ENCODE measurements around the gene AKR7A2.

AKR7A2 gene

DNA sequence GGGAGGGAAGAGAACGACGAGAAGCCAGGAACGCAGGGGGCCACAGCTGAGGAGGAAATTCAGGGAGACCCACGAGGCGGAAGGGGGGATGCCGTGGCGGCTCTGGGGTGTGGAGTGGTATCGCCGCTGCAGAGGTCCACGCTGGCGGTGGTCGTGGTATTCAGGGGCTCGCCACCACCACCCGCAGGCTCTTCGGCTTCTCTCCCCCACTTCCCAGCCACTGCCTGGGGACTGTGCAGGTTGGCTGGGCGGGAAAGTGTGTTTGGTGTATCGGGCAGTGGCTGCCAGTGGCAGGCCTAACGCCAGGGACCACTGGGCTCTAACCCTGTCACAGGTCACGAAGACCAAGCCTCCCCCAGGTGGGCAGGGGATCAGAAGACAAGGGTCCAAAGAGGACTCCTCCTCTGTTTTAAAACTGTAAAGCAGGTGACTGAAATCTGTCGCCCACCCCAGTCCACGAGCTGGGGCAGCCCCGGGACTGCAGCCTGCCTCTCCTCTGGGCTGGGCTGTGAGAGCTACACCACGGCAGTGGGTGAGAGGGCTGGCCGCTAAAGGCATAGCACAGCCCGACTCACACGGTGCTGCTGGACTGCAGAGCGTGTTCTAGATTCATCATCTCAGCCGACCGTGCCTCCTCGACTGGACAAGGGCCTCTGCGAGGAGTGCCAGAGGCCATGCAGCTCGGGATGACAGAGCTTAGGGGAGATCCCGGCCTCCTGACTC, 31.1 kb upstream of the AKR7A2 start:
- no peak for DNase-seq

DNA sequence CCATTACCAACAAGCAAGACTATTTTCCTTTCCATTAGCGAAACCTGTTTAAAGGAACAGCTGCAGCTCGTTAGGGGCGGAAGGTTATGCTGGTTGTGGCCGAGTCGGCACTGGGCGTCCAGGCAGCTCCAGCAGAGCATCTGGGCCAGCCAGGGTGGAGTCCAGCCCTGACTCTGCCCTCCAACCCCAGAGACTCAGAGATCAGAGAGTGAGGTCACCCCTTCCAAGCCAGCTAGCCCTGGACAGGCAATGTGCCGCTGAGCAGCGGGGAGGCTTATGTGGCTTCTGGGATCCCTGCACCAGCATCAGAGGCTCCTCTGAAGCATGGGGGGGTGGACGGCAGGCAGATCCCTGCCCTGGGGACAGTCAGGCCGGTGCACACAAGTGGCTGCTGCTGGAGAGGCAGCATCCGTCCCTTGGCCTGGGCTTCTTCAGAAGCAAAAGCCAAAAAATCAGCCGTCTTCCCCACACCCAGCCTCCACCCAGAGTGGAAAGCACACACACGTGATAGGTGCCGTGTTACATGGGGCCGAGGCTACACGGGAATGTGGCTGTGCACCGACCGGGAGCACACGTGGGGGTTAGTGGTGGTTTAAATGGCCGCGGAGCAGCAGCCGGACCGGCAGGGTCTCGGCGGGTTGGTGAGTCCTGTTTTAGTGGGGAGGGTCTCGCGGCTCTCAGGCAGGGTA, 30.3 kb upstream of the AKR7A2 start:
- DNase-seq: no peak

DNA sequence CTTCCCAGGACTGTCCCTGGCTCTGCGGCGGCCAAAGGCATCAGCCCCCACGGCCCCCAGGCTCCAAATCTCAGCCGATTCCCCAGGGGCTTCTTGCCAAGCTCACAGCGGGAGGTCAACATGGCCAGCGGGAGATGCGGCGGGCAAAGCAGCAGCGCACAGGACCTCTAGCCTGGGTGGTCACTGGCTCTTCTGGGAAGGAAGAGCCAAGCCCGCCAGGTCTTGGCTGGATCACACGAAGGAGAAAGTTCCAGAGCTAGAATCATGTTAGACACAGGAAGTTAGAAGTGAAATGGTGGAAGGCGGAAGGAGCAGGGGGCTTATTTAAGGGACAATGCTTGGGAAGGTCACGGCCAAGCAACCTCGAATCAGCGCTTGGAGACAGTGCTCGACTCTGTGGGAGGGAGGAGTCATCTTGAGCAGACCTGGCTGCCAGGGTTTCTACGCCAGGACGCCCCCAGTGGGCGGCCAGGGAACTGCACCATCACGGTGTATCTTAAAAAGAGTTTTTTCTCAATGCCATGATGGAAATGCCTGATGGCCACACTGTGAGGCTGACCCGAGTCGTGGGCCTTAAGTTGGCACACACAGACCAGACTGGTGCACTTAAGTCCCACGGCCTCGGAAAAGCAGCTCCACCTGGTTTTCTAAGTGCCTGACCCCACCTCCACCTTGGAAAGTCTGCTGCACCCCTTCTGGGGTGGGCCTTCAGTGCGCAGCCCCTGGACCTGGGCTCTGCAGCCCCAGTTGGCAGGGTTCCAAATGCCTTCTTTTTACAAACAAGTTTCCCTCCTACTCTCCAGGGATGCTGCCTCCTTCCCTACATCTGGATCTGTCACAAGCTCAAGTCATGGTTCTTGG, 29.5 kb upstream of the AKR7A2 start:
- DNase-seq: peak; percentile 65

DNA sequence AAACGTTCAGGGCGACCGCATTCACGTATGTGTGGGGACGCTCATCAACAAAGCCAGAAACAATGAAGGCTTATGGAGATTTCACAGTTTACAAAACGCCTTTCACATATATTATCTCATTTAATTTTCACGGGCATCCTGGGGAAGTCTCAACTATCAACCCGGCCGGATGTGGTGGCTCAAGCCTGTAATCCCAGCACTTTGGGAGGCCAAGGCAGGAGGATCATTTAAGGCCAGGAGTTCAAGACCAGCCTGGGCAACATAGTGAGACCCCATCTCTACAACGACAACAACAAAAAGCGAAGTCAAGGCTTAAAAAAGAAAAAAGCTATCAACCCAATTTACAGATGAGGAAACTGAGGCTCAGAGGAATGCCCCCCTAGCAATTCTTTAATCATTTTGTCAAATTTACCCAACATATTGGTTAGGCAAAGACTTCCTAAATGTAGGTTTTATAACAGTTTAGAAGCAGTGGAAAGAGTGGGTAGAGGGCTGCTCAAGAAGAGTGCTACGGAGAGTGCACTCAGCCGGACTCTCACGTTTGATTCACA, 28.5 kb upstream of the AKR7A2 start:
- DNase-seq: no peak

DNA sequence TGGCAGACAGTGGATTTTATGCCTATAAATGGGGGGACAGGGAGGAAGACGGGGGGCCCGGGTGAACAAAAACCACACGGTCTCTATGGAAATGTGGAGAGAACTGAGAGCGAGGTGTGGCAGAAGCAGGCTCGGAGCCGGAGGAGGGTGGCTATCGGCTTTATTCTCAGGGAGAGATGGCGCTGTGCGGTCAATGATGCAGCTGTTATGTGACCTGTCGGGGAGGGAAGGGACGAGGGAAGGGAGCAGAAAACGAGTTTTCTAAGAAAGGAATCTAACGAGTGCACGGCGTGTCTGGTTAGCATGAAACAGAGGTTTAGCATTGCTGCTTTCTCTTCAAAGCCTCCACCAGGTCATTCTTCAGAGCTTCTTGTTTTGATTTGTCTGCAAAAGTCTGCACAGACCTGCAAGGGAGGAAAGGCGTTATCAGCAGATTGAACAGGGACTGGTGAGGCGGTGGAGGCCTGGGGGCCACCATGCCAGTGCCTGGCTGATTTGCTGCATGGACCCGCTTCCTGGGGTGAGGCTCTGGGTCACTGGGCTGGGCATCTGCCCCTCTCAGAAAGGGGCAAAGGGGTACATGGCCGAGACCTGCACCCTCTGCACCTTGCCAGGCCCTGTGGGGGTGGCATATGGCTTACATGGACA, 27.4 kb upstream of the AKR7A2 start:
- no peak for DNase-seq

DNA sequence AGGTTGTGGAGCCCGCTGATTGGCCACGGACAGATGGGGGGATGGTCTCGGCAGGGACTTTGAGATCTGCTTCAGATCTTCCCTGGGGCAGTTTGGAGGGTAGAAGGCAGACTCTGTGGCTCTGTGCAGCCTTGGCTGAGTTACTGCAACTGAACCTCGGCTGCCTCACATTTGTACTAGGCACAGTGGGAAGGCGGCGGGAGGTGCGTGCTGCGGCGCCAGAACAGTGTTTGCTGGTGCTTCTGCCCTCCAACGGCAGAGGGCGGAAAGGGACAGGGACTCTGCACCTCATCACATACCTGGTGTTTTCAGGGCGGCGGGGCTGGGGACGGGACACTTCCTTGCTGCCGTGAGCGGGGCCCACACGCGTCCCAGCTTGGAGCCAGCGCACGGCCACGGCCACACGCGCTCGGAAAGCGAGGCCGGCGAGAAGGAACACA, 26.4 kb upstream of the AKR7A2 start:
- DNase-seq: no peak

DNA sequence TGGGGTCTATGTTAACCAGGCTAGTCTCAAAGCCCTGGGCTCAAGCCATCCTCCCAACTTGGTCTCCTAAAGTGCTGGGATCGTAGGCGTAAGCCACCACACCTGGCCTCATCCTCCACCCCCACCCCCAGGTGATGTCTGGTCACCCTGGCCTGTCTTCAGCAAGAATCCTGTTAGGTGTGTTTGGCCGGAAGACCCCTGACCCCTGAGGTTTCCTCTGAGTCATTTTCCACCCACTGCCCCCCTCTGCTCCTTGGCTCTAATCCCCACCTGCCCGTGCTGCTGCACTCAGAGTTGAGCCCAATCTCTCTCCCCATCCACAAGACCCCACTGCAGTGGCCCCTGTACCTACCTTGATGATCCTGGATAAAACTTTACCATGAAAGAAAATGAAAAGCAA, 25.3 kb upstream of the AKR7A2 start:
- DNase-seq: no peak

DNA sequence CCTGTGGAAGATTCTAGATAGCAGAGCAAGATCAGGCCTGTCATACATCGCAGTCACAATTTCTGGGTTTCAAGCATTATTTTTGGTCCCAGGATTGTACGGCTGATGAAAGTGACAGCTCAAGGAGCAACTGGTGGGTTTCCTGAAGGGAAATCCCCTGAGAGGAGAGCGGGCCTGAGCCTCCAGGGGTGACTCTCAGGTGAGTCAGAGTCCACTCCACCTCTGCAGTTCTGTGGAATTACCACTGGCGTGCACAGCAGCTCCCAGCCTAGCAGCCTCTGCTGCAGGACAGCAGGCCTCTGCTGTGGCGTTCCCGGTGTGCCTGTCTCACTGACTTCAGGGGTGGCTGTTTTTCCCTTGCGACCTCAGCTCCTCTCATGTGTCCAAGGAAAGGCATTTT, 24.6 kb upstream of the AKR7A2 start:
- DNase-seq: no peak

DNA sequence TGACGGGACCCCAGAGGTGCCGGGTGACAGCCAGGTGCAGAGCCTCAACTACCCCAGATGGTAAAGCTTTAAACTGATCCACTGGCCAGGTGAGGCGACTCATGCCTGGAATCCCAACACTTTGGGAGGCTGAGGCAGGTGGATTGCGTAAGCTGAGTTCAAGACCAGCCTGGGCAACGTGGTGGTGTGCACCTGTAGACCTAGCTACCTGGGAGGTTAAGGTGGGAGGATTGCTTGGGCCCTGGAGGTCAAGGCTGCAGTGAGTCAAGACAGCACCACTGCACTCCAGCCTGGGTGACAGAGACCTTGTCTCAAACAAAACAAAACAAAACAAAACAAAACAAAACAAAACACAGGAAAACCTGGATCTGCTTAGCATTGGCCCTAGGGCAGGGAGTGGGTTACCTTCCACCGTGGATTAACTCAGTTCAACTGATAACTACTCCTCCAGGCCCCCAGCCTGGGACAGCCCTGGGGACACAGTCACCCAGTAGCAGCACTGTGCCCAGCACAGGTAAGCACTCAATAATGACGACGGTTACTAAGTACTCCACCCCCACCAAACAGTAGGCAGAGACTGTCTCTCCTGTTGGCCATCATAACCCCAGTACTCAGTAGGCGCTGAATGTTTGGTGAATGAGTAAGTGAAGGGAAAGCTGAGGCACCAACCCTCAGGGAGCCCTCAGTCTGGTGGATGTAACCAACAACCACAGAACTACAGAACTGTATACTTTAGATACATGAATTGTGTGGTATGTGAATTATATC, 21.8 kb upstream of the AKR7A2 start:
- no peak for DNase-seq

DNA sequence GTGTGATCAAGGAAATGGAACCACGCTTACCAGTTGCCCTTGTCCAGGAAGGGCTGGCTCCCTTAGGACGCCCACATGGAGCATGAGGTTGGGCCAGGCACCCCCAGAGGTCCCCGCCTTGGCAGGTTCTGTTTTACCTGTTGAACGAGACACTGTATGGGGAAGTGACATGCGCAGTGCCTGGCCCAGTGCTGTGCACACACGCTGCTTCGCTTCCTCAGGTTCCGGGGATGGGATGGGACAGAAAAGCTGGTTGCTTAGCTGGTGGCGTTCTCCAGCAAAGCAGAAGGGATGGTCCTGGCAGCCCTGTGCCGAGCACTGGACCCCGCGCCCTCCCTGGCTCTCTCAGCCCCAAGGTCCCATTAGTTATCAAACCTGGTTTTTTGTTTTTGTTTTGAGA, 20.9 kb upstream of the AKR7A2 start:
- DNase-seq: no peak

DNA sequence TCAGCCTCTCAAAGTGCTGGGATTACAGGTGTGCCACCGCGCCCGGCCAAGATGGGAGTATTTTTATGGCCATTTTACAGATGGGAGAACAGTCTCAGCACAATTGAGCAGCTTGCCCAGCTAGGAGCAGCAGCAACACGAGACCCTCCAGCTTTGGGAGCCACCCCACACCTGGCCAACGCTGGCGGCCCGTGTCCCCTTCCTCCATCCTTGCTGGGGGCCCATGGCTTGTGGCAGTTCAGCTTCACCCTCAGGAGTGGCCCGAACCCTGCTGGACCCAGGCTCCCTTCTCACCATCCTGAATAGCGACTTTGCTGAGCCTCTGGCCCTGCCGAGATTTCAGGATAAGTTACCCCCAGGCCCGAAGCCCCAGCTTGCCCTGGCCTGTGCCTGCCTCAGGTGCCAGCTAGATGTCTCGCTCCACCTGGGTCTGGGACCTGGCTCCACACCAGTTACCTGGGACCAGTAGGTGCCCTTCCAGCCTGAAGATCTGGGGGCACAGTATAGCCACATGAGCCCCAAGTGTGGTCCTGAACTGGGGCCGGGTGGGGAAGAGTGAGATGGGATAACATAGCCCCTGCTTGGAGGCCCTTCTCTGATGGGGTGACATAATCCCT, 19.4 kb upstream of the AKR7A2 start:
- DNase-seq: no peak

DNA sequence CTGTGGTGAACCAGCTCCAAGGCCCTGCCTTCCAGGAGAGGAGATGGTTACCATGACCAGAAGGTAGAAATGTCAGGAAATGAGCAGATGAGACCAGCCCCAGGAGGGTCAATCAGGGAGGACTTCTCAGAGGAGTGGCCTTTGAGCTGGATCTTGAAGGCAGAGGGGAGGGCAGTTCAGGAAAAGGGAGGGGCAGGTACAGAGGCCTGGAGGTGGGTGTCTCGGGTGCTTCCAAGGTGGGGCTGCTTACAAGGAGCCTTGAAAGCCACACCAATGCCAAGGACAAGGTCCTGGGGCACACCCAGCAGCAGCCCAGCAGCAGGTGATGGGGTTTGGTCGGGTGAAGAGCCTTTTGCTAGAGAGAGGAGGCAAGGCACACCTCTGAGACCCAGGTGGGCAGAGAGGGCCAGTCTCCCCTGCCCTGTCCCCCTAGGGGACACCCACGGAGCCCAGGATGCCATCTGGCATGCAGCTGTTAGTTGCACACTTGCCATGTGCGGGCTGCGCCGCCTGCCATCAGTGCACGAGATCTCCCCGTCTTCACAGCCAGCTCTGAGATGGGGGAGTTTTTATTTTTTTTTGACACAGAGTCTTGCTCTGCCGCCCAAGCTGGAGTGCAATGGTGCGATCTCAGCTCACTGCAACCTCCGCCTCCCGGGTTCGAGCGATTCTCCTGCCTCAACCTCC, 18.6 kb upstream of the AKR7A2 start:
- DNase-seq: no peak

DNA sequence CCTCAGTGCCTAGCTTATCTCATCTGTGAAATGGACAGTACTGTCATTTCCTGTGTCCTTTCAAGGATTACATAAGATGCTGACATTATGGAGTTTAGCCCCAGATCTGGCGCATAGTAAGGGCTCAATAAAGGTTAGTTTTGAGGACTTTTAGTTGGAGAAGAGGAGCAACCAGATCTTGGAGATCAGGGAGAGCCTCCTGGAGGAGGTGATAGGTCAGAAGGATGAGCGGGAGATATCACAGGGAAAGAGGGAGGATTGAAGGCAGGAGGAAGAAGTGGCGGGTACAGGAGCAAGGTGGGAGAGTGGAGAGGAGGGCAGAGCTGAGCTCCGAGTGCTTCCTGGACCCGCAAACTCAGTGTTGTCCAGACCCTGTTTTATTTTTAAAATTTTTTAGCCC, 17.7 kb upstream of the AKR7A2 start:
- DNase-seq: no peak

DNA sequence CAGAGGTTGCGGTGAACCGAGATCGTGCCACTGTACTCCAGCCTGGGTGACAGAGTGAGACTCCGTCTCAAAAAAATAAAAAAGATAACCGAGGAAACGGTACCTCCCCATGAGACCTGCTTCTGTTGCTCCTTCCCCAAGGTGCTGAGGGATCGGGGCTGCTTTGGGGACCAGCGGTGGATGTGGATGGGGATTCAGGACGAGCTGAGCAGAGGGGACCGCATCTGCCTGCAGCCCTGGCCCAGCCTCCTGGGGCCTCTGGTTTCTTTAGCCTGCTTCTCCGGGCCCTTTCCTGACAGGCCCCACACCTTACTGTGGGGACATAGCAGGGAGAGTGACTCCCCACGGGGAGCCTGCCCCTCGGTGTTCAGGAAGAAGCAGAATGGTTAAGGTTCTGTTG, 17.2 kb upstream of the AKR7A2 start:
- no peak for DNase-seq

DNA sequence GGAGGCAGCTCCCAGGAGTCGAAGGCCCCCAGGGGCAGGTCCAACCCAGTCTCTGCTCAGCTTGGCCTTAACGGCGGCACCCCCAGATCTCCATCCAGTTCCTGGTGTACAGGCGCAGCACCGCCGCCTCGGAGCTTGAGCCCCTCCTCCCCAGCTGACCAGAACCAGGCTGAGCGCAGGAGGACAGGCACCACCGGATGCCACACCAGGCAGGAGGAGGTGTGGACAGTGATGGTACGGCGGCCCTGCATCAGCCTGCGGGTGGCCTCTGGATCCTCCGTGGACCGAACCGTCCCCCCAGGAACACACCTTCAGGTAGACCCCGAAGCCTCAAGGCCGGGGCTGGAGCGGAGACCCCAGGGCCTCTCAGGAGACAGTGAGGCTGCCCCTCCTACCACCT, 16.5 kb upstream of the AKR7A2 start:
- DNase-seq: no peak

DNA sequence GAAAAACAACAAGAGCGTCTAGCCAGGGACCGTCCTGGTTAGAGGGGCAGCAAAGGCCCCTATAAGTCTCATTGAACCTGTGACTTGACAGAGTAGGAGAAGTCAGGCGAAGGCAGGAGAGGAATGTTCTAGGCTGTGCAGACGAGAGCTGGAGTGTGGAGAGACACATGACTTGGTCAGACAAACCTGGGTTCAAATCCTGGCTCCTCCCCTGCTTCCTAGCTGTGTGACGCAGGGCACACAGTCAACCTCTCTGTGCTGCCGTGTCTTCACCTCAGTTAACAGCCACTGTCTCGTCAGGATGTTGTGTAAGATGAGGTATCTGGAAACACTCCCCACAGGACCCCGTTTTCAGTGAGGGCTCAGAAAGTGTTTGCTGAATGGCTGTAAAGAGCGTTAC, 15.8 kb upstream of the AKR7A2 start:
- DNase-seq: no peak

DNA sequence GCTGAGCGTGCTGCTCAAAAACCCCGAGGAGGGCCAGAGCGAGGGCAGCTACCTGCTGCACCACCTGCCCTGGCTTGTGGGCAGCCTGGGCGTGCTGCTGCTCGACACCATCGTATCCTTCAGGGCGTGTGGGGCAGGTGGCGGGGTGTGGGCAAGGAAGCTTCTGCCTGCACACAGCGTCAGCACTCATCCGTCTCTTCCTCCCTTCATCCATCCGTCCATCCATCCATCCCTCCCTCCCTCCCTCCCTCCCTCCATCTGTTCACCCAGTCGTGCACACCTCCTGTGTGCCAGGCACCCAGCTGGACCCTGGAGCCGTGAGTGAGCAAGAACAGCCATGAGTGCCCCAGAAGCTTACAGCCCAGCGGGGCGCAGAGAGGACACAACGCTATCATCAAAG, 15.4 kb upstream of the AKR7A2 start:
- no peak for DNase-seq

DNA sequence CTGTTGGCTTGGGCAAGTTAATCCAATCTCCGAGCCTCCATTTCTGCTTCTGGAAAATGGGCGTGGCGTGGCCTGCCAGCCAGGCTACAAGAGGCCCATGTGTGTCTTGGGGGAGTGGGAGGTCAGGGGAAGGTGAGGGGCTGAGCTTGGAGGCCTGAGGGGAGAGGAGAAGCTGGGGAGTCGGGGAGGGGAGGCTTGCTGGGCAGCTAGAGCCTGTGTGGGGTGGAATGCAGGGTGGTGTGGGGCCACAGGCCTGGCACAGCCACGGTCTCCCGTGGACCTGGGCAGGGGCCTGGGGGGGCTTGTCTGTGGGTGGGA, 14.8 kb upstream of the AKR7A2 start:
- no peak for DNase-seq

DNA sequence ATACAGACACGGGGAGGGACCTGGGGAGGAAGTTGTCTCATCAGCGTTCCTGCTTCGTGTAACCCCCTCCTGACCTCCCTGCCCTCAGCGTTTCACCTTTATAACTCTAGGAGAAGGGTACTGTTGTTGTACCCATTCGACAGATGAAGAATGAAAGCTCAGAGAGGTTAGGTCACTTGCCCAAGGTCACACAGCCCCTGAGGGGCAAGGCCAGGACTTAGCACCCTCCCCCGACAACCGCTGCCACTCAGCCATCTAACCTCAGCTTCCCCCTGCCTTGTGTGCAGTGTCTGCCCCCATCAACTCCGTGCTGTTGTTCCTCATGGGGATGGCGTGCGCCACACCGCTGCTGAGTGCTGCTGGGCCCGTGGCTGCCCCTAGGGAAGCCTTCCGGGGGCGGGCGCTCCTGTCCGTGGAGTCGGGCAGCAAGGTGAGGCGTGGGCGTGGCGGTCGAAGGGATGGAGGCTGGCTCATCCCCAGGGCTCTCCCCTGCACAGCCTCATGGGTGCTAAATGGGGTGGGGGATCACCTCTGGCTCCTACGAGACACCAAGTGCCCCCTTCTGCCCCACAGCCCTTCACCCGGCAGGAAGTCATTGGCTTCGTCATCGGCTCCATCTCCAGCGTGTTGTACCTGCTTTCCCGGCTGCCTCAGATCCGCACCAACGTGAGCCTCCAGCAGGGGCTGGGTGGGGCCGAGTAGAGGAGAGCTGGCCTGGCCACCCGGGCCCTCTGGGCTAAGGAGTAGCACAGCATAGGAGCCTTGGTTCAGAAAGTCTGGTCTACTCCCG, 14.2 kb upstream of the AKR7A2 start:
- DNase-seq: no peak

DNA sequence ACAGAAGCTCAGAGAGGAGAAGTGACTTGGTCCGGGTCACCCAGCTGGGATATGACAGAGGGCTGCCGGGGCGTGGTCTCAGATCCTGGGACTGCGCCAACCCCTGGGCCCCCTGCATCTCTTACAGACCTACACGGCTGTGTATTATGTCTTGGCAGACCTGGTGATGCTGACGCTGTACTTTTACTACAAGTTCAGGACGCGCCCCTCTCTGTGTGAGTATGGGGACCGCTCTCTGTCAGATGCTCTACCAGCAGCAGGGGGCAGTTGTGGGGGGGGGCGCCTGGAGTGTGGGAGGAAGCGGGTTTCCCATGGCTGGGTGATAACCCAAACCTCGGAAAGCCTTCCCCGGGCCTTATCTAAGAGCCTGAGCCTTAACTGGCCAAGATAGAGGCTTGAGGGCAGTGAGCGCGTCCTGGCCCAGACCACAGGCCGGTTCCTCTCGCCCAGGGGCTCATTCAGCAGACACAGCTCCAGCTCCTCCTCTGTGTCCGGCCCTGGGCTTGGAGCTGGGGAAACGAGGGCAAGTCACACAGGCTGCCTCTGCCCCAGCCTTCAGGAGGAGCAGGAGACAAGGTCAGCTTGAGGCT, 13.5 kb upstream of the AKR7A2 start:
- DNase-seq: no peak

Measured in effector CD8-positive, alpha-beta T cell (primary cell).